ENCODE measurements around the gene SWSAP1. TPM values are rescaled to one million over a fixed set of nuclear protein-coding genes. Genes with fewer than 3 reads are reported as not detected.
"Not testable (repeated sequence)": the region's sequence is repeated elsewhere in the genome, so short reads cannot be mapped to it uniquely, and the experiment has no call there.

Gene SWSAP1
- total RNA-seq, 1 experiment from 2014 or later = 2.4 TPM

GRCh38 chr19:11345122-11345803, 29.2 kb upstream of the SWSAP1 start:
- Histone ChIP-seq H3K4me3 (peak overlapping the region; percentile 68), H3K9me3 (replicated peaks) (no peaks in the 10 kb centered on the region), H3K27me3 (no peaks in the 10 kb centered on the region), H3K36me3 (no peaks in the 10 kb centered on the region), H3K4me1 (peaks cover 8% of the 10 kb centered on the region), H3K27ac (no peak overlapping the region; the same call in 1 of the 2 replicates)
- DNase-seq = no peak

DNA sequence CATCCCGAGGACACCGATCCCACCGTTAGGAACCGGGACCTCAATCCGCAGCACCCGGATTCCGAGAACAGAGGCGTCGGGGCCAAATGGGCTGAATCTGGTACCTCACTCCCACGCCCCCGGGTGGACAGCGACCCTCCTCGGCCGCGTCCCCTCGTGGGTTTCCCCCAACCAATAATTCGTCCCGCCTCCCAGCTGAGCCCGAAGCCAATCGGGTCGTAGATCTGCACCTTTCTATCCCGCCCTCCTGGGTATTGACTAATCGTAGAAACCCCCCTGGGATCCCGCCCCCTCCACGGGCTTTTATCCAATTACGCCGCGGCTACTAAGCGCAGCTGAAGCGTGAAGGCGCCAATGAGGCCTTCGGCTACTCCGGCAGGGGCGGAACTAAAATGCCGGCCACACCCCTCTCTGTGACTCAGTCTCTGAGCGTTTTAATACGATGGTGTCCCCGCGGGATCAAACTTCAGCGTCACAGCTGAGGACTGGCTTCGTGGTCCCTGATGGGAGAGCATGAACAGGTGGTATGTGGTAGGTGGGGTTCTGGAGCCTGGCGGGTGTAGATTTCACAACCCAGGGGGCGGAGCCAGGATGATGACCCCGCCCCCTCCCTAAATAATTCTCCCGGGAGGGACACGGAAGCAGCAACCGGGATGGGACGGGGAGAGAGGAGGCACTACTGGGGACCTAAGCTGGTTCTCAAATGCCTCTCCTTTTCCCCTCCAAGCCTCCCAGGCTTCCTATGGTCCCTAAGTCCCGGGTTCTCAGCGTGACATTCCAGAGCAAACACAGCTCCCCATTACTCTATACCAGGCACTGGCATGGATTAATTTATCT, 28.1 kb upstream of the SWSAP1 start, which contains the start of the genes CCDC159 and TMEM205:
CCDC159 (plus strand) TSS at position 416 of the 837 bp plus-strand sequence; CDS start at position 504, 88 bp downstream.
TMEM205 (minus strand) TSS at position 165 of the 837 bp plus-strand sequence. CDS start 649 bp downstream, outside the sequence.
- no peaks in the 10 kb centered on the region for H3K36me3 ChIP-seq
- no peaks in the 10 kb centered on the region for H3K27me3 ChIP-seq
- no peaks in the 10 kb centered on the region for H3K9me3 ChIP-seq (replicated peaks)
- peak; percentile 99 for DNase-seq
- H3K27ac ChIP-seq = peak within 1 kb of the TSS; percentile 39; the same call in 1 of the 2 replicates
- peaks cover 8% of the 10 kb centered on the region for H3K4me1 ChIP-seq
- peak within 1 kb of the TSS; percentile 68 for H3K4me3 ChIP-seq

GRCh38 chr19:11347546-11348039, 26.9 kb upstream of the SWSAP1 start:
- H3K27me3 ChIP-seq = no peaks in the 10 kb centered on the region
- H3K36me3 ChIP-seq = no peaks in the 10 kb centered on the region
- H3K27ac ChIP-seq = no peak overlapping the region
- H3K4me1 ChIP-seq = peaks cover 8% of the 10 kb centered on the region
- H3K4me3 ChIP-seq = no peak overlapping the region
- no peak for DNase-seq
- H3K9me3 ChIP-seq (replicated peaks) = no peaks in the 10 kb centered on the region

DNA sequence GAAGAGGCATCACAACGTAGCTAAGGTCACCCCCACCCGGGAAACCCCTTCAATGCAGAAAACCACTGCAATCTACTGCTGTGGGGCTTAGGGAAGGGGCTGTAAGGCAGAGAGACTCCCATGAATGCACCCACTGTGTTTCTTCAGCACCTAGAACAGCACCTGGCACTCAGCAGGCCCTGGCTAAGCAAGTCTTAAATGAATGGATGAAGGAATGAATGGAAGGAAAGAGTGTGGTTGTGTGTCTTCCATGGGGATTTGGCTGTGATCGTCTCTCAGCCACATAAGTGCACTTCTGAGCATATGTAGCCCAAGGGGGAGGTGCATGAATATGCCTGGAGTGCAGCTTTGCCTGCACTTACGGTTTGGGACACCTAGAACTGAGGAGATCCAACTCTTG, 25.3 kb upstream of the SWSAP1 start:
- Histone ChIP-seq H3K36me3 (no peaks in the 10 kb centered on the region), H3K4me3 (no peak overlapping the region), H3K4me1 (peaks cover 6% of the 10 kb centered on the region), H3K27me3 (no peaks in the 10 kb centered on the region), H3K27ac (no peak overlapping the region), H3K9me3 (replicated peaks) (no peaks in the 10 kb centered on the region)
- DNase-seq = no peak

- H3K9me3 ChIP-seq (replicated peaks); H3K4me3 ChIP-seq; H3K27ac ChIP-seq; DNase-seq; H3K36me3 ChIP-seq; H3K27me3 ChIP-seq; H3K4me1 ChIP-seq: not testable (repeated sequence)
These were observed 20.4 kb upstream of the SWSAP1 start for GRCh38 chr19:11354102-11354501.

DNA sequence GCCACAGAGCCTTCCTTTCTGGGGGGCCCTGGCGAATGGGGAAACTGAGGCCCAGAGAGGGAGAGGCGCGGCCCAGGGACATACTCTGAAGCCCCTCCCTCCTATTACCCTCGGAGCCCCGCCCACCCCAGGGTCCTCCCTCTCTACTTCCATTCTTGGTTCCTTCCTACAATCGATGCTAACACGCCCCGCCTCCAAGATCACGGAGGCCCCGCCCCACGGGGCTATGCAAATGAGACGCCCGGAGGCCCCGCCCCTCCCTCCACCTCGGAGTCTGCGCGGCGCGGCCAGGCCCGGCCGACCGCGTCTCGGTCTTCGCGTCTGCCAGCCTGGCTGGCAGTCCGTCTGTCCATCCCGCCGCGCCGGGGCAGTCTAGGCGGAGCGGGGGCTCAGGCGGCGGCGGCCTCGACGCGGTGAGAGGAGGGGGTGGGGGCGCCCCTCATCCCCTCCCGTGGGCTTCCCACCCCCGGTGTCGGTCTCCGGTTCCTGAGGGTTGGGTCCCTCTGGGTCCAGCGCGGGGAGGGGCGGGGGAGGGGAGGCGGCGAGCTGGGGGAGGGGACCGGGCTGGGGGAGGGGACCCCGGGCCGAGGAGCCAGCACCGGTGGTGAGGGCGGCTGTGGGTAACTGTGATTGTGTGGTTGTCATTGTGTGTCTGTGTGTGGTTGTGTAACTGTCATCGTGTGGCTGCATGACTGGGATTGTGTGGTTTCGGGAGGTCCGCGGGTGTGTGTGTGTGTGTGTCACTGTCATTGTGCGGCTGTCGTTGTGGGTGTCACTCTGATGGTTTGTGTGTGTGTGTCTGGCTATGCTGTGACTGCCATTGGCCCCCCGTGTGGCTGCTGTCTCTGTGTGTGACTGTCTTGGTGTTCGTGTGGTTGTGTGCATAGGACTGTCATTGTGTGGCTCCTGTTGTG, 19.0 kb upstream of the SWSAP1 start, which contains the start of gene PLPPR2:
PLPPR2 (plus strand) TSS at position 273 of the 914 bp plus-strand sequence. CDS start 2,242 bp downstream, outside the sequence.
- peak; percentile 60 to 63 for DNase-seq
- Histone ChIP-seq H3K27me3 (no peaks in the 10 kb centered on the region; the same call in 1 of the 2 replicates), H3K4me1 (no peaks in the 10 kb centered on the region), H3K36me3 (no peaks in the 10 kb centered on the region), H3K4me3 (no peak within 1 kb of the TSS), H3K27ac (no peak within 1 kb of the TSS), H3K9me3 (replicated peaks) (no peaks in the 10 kb centered on the region)

- Histone ChIP-seq H3K27me3 (no peaks in the 10 kb centered on the region; the same call in 1 of the 2 replicates), H3K36me3 (no peaks in the 10 kb centered on the region), H3K4me1 (no peaks in the 10 kb centered on the region), H3K4me3 (no peak overlapping the region), H3K27ac (no peak overlapping the region), H3K9me3 (replicated peaks) (no peaks in the 10 kb centered on the region)
- DNase-seq = no peak
These were observed 18.4 kb upstream of the SWSAP1 start for GRCh38 chr19:11356074-11356397.

DNA sequence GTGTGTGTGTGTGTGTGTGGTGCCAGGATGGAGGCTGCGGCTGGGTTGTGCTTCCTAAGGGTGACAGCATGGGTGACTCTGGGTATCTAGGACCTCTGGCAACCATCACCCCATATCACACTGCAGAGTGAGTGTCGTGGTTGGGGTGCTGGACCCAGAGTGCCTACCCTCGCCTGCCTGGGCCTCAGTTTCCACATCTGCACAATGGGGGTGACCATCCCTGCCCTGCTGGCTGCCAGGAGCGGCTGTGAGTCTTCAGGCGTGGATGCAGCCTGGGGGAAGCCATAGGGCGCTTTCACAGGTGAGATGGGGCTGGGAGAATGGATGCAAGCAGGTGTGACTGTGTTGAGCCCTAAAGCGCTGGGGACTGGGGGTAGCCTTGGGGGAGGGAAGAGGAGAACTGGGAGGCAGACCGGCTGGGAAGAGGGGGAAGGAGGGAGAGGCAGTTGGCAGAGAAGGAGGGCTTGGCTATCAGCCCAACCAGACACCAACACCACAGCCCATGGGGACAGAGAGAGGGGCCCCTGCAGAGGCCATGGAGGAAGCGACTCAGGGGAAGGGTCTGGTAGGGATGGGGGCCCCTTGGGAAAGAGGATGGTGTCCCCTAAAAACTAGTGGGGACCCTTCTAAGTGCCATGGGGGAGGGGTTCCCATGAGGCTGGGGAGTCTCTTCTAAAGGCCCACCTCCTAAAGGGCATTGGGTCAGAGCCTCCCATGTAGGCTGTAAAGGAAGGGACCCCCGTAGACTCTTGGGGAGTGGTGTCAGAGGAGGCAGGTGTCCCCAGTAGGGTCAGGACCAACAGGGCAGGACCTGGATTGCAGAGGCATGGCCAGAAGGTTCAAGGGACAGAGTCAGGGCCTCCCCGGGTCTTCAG, 17.6 kb upstream of the SWSAP1 start:
- Histone ChIP-seq H3K27ac (no peak overlapping the region), H3K4me1 (no peaks in the 10 kb centered on the region), H3K27me3 (no peaks in the 10 kb centered on the region; the same call in 1 of the 2 replicates), H3K36me3 (no peaks in the 10 kb centered on the region), H3K4me3 (no peak overlapping the region), H3K9me3 (replicated peaks) (no peaks in the 10 kb centered on the region)
- DNase-seq = no peak

DNA sequence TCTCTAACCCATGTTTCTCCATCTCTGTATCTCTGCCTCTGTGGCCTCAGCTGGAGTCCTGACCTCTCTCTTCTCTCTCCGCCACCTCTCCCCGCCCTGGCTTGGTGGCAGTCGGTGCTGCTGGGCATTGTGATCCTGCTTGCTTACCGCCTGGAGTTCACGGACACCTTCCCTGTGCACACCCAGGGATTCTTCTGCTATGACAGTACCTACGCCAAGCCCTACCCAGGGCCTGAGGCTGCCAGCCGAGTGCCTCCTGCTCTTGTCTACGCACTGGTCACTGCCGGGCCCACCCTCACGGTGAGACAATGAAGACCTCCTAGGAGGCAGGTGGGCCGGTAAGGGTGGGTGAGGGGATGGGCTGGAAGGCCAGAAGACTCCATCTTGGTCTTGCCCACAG, 15.0 kb upstream of the SWSAP1 start:
- Histone ChIP-seq H3K4me3 (no peak overlapping the region), H3K27me3 (no peaks in the 10 kb centered on the region; the same call in 1 of the 2 replicates), H3K36me3 (no peaks in the 10 kb centered on the region), H3K27ac (no peak overlapping the region), H3K9me3 (replicated peaks) (no peaks in the 10 kb centered on the region), H3K4me1 (no peaks in the 10 kb centered on the region)
- DNase-seq = no peak

DNA sequence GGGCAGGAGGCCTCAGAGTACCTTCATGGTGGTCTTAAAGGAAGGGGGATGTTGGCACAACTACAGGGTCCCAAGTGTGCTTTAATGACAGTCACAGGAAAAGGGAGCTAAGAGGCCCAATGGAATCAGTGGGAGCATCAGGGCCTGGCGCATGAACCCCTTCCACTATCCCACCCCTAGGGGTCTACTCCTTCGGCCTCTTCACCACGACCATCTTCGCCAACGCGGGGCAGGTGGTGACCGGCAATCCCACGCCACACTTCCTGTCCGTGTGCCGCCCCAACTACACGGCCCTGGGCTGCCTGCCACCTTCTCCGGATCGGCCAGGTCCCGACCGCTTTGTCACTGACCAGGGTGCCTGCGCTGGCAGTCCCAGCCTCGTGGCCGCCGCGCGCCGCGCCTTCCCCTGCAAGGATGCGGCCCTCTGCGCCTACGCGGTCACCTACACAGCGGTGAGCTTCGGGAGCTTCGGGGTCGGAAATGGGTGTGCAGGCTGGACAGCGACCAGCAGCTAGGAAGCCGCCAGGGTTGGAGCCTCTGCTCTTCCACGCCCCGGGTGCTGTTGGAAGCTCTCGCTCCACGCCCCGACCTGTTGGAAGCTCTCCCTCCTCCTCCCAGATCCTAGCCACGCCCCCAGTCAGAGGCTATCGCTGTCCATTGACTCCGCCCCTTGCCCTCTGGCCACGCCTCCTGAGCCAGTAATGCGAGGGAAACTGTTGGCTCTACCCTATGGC, 13.3 kb upstream of the SWSAP1 start:
- Histone ChIP-seq H3K4me1 (no peaks in the 10 kb centered on the region), H3K36me3 (no peaks in the 10 kb centered on the region), H3K27ac (no peak overlapping the region), H3K27me3 (no peaks in the 10 kb centered on the region), H3K9me3 (replicated peaks) (no peaks in the 10 kb centered on the region), H3K4me3 (no peak overlapping the region)
- no peak for DNase-seq

- Histone ChIP-seq H3K27me3 (no peaks in the 10 kb centered on the region), H3K9me3 (replicated peaks) (no peaks in the 10 kb centered on the region), H3K27ac (no peak overlapping the region), H3K4me1 (no peaks in the 10 kb centered on the region), H3K4me3 (no peak overlapping the region), H3K36me3 (no peaks in the 10 kb centered on the region)
- DNase-seq = no peak
These were observed 12.4 kb upstream of the SWSAP1 start for GRCh38 chr19:11361771-11362731.

- no peaks in the 10 kb centered on the region for H3K4me1 ChIP-seq
- H3K36me3 ChIP-seq = no peaks in the 10 kb centered on the region
- no peaks in the 10 kb centered on the region for H3K27me3 ChIP-seq
- no peak for DNase-seq
- H3K4me3 ChIP-seq = no peak overlapping the region
- H3K27ac ChIP-seq = no peak overlapping the region
- H3K9me3 ChIP-seq (replicated peaks) = no peaks in the 10 kb centered on the region
These were observed 10.6 kb upstream of the SWSAP1 start for GRCh38 chr19:11363881-11364280.

Measured in SJCRH30 (cell line).